GM23338 (cell line): ENCODE measurements around the gene GNA12.

Experiments
- CREB1 ChIP-seq: fragments of 250-450 bp; sonication (Bioruptor Pico); IDR thresholded peaks from 2 replicates; pipeline ENCODE4 v1.5.0; 2020; ENCODE audit warnings: low read depth, mild to moderate bottlenecking, moderate library complexity
- CTCF ChIP-seq, 2 experiments: fragments of 200-600 bp in 1 of 2; sonication (generic) in 1 of 2; conservative IDR thresholded peaks; 2 replicates each; pipeline versions ENCODE4 v1.5.1 to v1.6.1; 2016 to 2017; ENCODE audit warnings: antibody characterized with exemption in 2 of 2, low read depth in 2 of 2, mild to moderate bottlenecking in 2 of 2, moderate library complexity in 1 of 2
- EZH2 ChIP-seq: fragments of 200-600 bp; sonication (generic); IDR thresholded peaks from one replicate; pipeline ENCODE4 v1.8.0; 2017; ENCODE audit warnings: antibody characterized with exemption, mild to moderate bottlenecking, low read depth; ENCODE audit not compliant: unreplicated experiment
- EZH2phosphoT487 ChIP-seq: fragments of 200-600 bp; sonication (generic); IDR thresholded peaks from one replicate; pipeline ENCODE4 v1.8.1; 2018; ENCODE audit warnings: antibody characterized with exemption; ENCODE audit not compliant: unreplicated experiment
- JUNB ChIP-seq: IDR thresholded peaks from one replicate; pipeline ENCODE4 v1.6.1; 2016; ENCODE audit warnings: antibody characterized with exemption; ENCODE audit not compliant: unreplicated experiment
- NANOG ChIP-seq: IDR thresholded peaks from 2 replicates; pipeline ENCODE4 v1.6.1; 2016; ENCODE audit warnings: antibody characterized with exemption, borderline replicate concordance
- POLR2AphosphoS5 ChIP-seq: IDR thresholded peaks from 2 replicates; pipeline ENCODE4 v1.6.1; 2016; ENCODE audit warnings: antibody characterized with exemption, low read depth
- STAT1 ChIP-seq: IDR thresholded peaks from one replicate; pipeline ENCODE4 v1.6.1; 2016; ENCODE audit warnings: antibody characterized with exemption; ENCODE audit not compliant: unreplicated experiment
- ZNF114 ChIP-seq: fragments of 250-450 bp; sonication (Bioruptor Pico); IDR thresholded peaks from 2 replicates; pipeline ENCODE4 v1.5.0; 2020; ENCODE audit warnings: mild to moderate bottlenecking, moderate library complexity
- ZNF331 ChIP-seq: fragments of 250-450 bp; sonication (Bioruptor Pico); IDR thresholded peaks from 2 replicates; pipeline ENCODE4 v1.5.0; 2020; ENCODE audit warnings: low read depth, mild to moderate bottlenecking, moderate library complexity
- TF ChIP-seq, protein P1 (sequence below): IDR thresholded peaks from one replicate; pipeline ENCODE4 v1.6.1; 2018; ENCODE audit warnings: antibody characterized with exemption; ENCODE audit not compliant: unreplicated experiment
- TF ChIP-seq, protein P2 (sequence below): fragments of 250-450 bp; sonication (Bioruptor Pico); IDR thresholded peaks from 2 replicates; pipeline ENCODE4 v1.5.0; 2020; ENCODE audit warnings: mild to moderate bottlenecking, moderate library complexity
- TF ChIP-seq, protein P3 (sequence below): IDR thresholded peaks from 2 replicates; pipeline ENCODE4 v1.6.1; 2016; ENCODE audit warnings: antibody characterized with exemption

- TF ChIP-seq, protein P1, sequence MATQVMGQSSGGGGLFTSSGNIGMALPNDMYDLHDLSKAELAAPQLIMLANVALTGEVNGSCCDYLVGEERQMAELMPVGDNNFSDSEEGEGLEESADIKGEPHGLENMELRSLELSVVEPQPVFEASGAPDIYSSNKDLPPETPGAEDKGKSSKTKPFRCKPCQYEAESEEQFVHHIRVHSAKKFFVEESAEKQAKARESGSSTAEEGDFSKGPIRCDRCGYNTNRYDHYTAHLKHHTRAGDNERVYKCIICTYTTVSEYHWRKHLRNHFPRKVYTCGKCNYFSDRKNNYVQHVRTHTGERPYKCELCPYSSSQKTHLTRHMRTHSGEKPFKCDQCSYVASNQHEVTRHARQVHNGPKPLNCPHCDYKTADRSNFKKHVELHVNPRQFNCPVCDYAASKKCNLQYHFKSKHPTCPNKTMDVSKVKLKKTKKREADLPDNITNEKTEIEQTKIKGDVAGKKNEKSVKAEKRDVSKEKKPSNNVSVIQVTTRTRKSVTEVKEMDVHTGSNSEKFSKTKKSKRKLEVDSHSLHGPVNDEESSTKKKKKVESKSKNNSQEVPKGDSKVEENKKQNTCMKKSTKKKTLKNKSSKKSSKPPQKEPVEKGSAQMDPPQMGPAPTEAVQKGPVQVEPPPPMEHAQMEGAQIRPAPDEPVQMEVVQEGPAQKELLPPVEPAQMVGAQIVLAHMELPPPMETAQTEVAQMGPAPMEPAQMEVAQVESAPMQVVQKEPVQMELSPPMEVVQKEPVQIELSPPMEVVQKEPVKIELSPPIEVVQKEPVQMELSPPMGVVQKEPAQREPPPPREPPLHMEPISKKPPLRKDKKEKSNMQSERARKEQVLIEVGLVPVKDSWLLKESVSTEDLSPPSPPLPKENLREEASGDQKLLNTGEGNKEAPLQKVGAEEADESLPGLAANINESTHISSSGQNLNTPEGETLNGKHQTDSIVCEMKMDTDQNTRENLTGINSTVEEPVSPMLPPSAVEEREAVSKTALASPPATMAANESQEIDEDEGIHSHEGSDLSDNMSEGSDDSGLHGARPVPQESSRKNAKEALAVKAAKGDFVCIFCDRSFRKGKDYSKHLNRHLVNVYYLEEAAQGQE = no peak
- TF ChIP-seq CTCF (conservative IDR thresholded peaks at IDR 0.05; ENCODE audit: low read depth in 2 of 2) (no peak), POLR2AphosphoS5 (no peak), EZH2 (no peak), CREB1 (CRISPR knock-in tag) (0 out of 2 replicates have a peak, but pooled peaks have one; percentile 21), EZH2phosphoT487 (no peak), JUNB (no peak), ZNF114 (CRISPR knock-in tag) (no peak), NANOG (no peak), ZNF331 (CRISPR knock-in tag) (no peak), STAT1 (no peak)
- TF ChIP-seq, protein P2, sequence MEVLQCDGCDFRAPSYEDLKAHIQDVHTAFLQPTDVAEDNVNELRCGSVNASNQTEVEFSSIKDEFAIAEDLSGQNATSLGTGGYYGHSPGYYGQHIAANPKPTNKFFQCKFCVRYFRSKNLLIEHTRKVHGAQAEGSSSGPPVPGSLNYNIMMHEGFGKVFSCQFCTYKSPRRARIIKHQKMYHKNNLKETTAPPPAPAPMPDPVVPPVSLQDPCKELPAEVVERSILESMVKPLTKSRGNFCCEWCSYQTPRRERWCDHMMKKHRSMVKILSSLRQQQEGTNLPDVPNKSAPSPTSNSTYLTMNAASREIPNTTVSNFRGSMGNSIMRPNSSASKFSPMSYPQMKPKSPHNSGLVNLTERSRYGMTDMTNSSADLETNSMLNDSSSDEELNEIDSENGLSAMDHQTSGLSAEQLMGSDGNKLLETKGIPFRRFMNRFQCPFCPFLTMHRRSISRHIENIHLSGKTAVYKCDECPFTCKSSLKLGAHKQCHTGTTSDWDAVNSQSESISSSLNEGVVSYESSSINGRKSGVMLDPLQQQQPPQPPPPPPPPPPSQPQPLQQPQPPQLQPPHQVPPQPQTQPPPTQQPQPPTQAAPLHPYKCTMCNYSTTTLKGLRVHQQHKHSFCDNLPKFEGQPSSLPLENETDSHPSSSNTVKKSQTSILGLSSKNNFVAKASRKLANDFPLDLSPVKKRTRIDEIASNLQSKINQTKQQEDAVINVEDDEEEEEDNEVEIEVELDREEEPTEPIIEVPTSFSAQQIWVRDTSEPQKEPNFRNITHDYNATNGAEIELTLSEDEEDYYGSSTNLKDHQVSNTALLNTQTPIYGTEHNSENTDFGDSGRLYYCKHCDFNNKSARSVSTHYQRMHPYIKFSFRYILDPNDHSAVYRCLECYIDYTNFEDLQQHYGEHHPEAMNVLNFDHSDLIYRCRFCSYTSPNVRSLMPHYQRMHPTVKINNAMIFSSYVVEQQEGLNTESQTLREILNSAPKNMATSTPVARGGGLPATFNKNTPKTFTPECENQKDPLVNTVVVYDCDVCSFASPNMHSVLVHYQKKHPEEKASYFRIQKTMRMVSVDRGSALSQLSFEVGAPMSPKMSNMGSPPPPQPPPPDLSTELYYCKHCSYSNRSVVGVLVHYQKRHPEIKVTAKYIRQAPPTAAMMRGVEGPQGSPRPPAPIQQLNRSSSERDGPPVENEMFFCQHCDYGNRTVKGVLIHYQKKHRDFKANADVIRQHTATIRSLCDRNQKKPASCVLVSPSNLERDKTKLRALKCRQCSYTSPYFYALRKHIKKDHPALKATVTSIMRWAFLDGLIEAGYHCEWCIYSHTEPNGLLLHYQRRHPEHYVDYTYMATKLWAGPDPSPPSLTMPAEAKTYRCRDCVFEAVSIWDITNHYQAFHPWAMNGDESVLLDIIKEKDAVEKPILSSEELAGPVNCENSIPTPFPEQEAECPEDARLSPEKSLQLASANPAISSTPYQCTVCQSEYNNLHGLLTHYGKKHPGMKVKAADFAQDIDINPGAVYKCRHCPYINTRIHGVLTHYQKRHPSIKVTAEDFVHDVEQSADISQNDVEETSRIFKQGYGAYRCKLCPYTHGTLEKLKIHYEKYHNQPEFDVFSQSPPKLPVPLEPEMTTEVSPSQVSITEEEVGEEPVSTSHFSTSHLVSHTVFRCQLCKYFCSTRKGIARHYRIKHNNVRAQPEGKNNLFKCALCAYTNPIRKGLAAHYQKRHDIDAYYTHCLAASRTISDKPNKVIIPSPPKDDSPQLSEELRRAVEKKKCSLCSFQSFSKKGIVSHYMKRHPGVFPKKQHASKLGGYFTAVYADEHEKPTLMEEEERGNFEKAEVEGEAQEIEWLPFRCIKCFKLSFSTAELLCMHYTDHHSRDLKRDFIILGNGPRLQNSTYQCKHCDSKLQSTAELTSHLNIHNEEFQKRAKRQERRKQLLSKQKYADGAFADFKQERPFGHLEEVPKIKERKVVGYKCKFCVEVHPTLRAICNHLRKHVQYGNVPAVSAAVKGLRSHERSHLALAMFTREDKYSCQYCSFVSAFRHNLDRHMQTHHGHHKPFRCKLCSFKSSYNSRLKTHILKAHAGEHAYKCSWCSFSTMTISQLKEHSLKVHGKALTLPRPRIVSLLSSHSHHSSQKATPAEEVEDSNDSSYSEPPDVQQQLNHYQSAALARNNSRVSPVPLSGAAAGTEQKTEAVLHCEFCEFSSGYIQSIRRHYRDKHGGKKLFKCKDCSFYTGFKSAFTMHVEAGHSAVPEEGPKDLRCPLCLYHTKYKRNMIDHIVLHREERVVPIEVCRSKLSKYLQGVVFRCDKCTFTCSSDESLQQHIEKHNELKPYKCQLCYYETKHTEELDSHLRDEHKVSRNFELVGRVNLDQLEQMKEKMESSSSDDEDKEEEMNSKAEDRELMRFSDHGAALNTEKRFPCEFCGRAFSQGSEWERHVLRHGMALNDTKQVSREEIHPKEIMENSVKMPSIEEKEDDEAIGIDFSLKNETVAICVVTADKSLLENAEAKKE = no peak
- TF ChIP-seq, protein P3, sequence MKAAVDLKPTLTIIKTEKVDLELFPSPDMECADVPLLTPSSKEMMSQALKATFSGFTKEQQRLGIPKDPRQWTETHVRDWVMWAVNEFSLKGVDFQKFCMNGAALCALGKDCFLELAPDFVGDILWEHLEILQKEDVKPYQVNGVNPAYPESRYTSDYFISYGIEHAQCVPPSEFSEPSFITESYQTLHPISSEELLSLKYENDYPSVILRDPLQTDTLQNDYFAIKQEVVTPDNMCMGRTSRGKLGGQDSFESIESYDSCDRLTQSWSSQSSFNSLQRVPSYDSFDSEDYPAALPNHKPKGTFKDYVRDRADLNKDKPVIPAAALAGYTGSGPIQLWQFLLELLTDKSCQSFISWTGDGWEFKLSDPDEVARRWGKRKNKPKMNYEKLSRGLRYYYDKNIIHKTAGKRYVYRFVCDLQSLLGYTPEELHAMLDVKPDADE = no peak
These were observed 156.2 kb downstream of the GNA12 start, which contains the start of gene AMZ1 for GRCh38 chr7:2687881-2688318.
